Measurements from ENCODE around the gene EME1. TPM values are rescaled to one million over a fixed set of nuclear protein-coding genes. Genes with fewer than 3 reads are reported as not detected.

EME1 gene
- total and polyA plus RNA-seq, 2 of the 8 experiments (the other 6 are each of a cell fraction or from before 2014, with no cell fraction given): 13.9 to 16.3 TPM

DNA sequence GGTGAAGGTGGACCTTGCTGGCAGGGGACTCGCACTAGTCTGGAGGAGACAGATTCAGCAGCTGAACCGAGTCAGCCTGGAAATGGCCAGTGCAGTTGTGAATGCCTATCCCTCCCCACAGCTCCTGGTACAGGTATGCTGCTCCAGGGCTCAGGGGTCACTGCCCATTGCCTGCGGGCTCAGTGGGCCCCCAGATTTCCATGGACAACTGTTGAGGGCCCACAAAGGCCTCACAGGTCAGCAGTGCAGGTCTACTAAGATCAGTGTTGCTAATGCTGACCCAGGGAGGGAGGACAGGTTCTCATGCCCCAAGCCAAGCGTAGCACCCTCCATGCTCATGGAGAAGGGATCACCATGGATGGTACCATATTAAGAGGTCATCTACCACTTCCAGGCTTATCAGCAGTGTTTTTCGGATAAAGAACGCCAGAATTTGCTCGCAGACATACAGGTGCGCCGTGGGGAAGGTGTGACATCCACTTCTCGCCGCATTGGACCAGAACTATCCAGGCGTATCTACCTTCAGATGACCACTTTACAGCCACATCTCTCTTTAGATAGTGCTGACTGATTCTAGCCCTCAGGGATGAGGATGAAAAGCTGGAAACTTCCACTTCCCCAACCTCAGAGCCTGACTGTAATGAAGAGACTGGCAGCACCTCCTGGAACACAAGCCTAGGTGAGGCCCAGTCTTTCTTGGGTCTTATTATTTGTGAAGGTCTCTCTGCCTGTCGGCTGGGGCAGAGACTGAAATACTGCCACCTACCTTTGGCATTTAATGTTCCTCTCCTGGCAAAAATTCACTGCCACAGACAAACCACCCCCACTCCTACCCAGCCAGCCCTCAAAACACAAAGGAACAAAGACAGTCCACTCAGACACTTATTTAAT, 7.6 kb downstream of the EME1 start (continued):
- TF ChIP-seq HDAC6 (IDR thresholded peaks at IDR 0.05; ENCODE audit: low read depth, low read length) (no peak), ZNF274 (IDR thresholded peaks at IDR 0.05; ENCODE audit: borderline replicate concordance, extremely low read depth, low read length) (no peak), SP2 (IDR thresholded peaks at IDR 0.05; ENCODE audit: low read length) (no peak), JUND (IDR thresholded peaks at IDR 0.05; ENCODE audit: low read length) (no peak), RNF2 (IDR thresholded peaks at IDR 0.05; ENCODE audit: borderline replicate concordance, low read depth, low read length, missing control alignments, poor library complexity, severe bottlenecking) (no peak)
- TF ChIP-seq, protein P1, sequence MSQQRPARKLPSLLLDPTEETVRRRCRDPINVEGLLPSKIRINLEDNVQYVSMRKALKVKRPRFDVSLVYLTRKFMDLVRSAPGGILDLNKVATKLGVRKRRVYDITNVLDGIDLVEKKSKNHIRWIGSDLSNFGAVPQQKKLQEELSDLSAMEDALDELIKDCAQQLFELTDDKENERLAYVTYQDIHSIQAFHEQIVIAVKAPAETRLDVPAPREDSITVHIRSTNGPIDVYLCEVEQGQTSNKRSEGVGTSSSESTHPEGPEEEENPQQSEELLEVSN (IDR thresholded peaks at IDR 0.05): no peak
- TF ChIP-seq, protein P2, sequence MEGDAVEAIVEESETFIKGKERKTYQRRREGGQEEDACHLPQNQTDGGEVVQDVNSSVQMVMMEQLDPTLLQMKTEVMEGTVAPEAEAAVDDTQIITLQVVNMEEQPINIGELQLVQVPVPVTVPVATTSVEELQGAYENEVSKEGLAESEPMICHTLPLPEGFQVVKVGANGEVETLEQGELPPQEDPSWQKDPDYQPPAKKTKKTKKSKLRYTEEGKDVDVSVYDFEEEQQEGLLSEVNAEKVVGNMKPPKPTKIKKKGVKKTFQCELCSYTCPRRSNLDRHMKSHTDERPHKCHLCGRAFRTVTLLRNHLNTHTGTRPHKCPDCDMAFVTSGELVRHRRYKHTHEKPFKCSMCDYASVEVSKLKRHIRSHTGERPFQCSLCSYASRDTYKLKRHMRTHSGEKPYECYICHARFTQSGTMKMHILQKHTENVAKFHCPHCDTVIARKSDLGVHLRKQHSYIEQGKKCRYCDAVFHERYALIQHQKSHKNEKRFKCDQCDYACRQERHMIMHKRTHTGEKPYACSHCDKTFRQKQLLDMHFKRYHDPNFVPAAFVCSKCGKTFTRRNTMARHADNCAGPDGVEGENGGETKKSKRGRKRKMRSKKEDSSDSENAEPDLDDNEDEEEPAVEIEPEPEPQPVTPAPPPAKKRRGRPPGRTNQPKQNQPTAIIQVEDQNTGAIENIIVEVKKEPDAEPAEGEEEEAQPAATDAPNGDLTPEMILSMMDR (IDR thresholded peaks at IDR 0.05; ENCODE audit: control extremely low read depth in 1 of 3, insufficient read depth in 1 of 3, low read depth in 1 of 3, low read length in 3 of 3): peak in 2 of 3 experiments; percentile 13 to 14; a peak in 2 of 4 replicates

Measured in H1 (cell line).